Smooth muscle cell (in vitro differentiated cells): ENCODE measurements around the gene CCR2. TPM values are rescaled to one million over a fixed set of nuclear protein-coding genes. Genes with fewer than 3 reads are reported as not detected.
A peak's percentile ranks its signal among the peaks of the same experiment; 100 is the strongest.

ENCODE experiments used
- DNase-seq: peaks from one replicate; lab custom pipeline; 2025; ENCODE audit not compliant: unreplicated experiment; lab: John Stamatoyannopoulos, UW
- H2AFZ ChIP-seq: fragments of 200-600 bp; sonication (generic); 2 replicates; pipeline ENCODE4 v1.6.0; 2016; ENCODE audit warnings: antibody characterized with exemption, low read depth, mild to moderate bottlenecking
- H3F3A ChIP-seq: fragments of 200-600 bp; sonication (generic); 2 replicates; pipeline ENCODE4 v1.6.0; 2017; ENCODE audit warnings: antibody characterized with exemption, low read depth
- H3K27ac ChIP-seq: fragments of 200-600 bp; sonication (generic); 2 replicates; pipeline ENCODE4 v1.5.1; 2016; ENCODE audit warnings: low read depth, mild to moderate bottlenecking
- H3K27me3 ChIP-seq: fragments of 200-600 bp; sonication (generic); 2 replicates; pipeline ENCODE4 v1.6.1; 2016; ENCODE audit warnings: low read depth, mild to moderate bottlenecking
- H3K36me3 ChIP-seq: fragments of 200-600 bp; sonication (generic); 2 replicates; pipeline ENCODE4 v1.5.1; 2016; ENCODE audit warnings: low read depth
- H3K4me1 ChIP-seq: fragments of 200-600 bp; sonication (generic); 2 replicates; pipeline ENCODE4 v1.5.1; 2016; ENCODE audit warnings: low read depth
- H3K4me2 ChIP-seq: fragments of 200-600 bp; sonication (generic); 2 replicates; pipeline ENCODE4 v1.6.0; 2016; ENCODE audit warnings: mild to moderate bottlenecking
- H3K4me3 ChIP-seq: fragments of 200-600 bp; sonication (generic); 2 replicates; pipeline ENCODE4 v1.5.1; 2016; ENCODE audit warnings: mild to moderate bottlenecking
- H3K79me2 ChIP-seq: fragments of 200-600 bp; sonication (generic); 2 replicates; pipeline ENCODE4 v1.6.0; 2016; ENCODE audit warnings: low read depth, mild to moderate bottlenecking
- H3K9ac ChIP-seq: fragments of 200-600 bp; sonication (generic); 2 replicates; pipeline ENCODE4 v1.6.0; 2016; ENCODE audit warnings: low read depth
- H3K9me3 ChIP-seq: fragments of 200-600 bp; sonication (generic); replicated peaks from 2 replicates; pipeline ENCODE4 v1.5.1; 2016; ENCODE audit warnings: low read depth
- H4K20me1 ChIP-seq: fragments of 200-600 bp; sonication (generic); 2 replicates; pipeline ENCODE4 v1.6.0; 2016; ENCODE audit warnings: low read depth
- CTCF ChIP-seq: fragments of 200-600 bp; sonication (generic); IDR thresholded peaks from 2 replicates; pipeline ENCODE4 v1.5.1; 2017; ENCODE audit warnings: borderline replicate concordance, mild to moderate bottlenecking, antibody characterized with exemption; ENCODE audit not compliant: insufficient read depth, poor library complexity, severe bottlenecking
- WGBS: methylation state at CpG from one replicate; pipeline ENCODE4 v1.1.7; 2016; ENCODE audit warnings: low lambda C conversion rate; 5-methylcytosine and 5-hydroxymethylcytosine counted together
- polyA plus RNA-seq: library from polyadenylated mRNA; unstranded; fragments of >200 nt; fragmentation: Nextera tagmentation; extraction: Ambion mirVana; gene quantifications from 2 replicates; pipeline ENCODE4 v1.2.1, GENCODE V29; 2016
- total RNA-seq: library from RNA; depleted of rRNA; stranded (reverse); fragments of >200 nt; gene quantifications from 2 replicates; pipeline ENCODE4 v1.2.3, GENCODE V29; 2014

Gene CCR2
- total and polyA plus RNA-seq, 2 experiments from 2014 or later, result not detected

GRCh38 chr3:46378426-46378942 is 24.6 kb downstream of the CCR2 start:
- H3F3A ChIP-seq, result no peaks in the 10 kb centered on the region
- peak; percentile 79 for TF ChIP-seq CTCF
- no peaks in the 10 kb centered on the region for H4K20me1 ChIP-seq
- H3K9me3 ChIP-seq, result no peaks in the 10 kb centered on the region
- WGBS, result 47% methylated on average over 8 of the region's 8 CpGs
- no peaks in the 10 kb centered on the region for H3K4me1 ChIP-seq
- no peak overlapping the region for H3K4me2 ChIP-seq
- H3K9ac ChIP-seq, result no peak overlapping the region
- H3K27ac ChIP-seq, result no peak overlapping the region
- no peaks in the 10 kb centered on the region for H3K79me2 ChIP-seq
- no peaks in the 10 kb centered on the region for H3K36me3 ChIP-seq
- H3K4me3 ChIP-seq, result no peak overlapping the region
- H2AFZ ChIP-seq, result no peak overlapping the region
- peaks cover 45% of the 10 kb centered on the region for H3K27me3 ChIP-seq
- no peak for DNase-seq

GRCh38 chr3:46380471-46381221 is 26.7 kb downstream of the CCR2 start:
- Histone ChIP-seq H3K27me3 (peaks cover 33% of the 10 kb centered on the region), H3K4me1 (no peaks in the 10 kb centered on the region), H3K36me3 (no peaks in the 10 kb centered on the region), H3K4me2 (no peak overlapping the region), H3K9ac (no peak overlapping the region), H2AFZ (no peak overlapping the region), H4K20me1 (no peaks in the 10 kb centered on the region), H3K27ac (no peak overlapping the region), H3F3A (no peaks in the 10 kb centered on the region), H3K4me3 (no peak overlapping the region), H3K9me3 (no peaks in the 10 kb centered on the region), H3K79me2 (no peaks in the 10 kb centered on the region)
- WGBS, result 83% methylated on average over 8 of the region's 8 CpGs
- no peak for DNase-seq
- TF ChIP-seq CTCF, result no peak

GRCh38 chr3:46381625-46382024 is 27.7 kb downstream of the CCR2 start:
- Histone ChIP-seq H3K9ac (no peak overlapping the region), H3K4me3 (no peak overlapping the region), H4K20me1 (no peaks in the 10 kb centered on the region), H3K4me1 (no peaks in the 10 kb centered on the region), H3K36me3 (no peaks in the 10 kb centered on the region), H3K27me3 (peaks cover 23% of the 10 kb centered on the region), H3K9me3 (no peaks in the 10 kb centered on the region), H3K4me2 (no peak overlapping the region), H3K27ac (no peak overlapping the region), H3F3A (no peaks in the 10 kb centered on the region), H2AFZ (no peak overlapping the region), H3K79me2 (no peaks in the 10 kb centered on the region)
- DNase-seq, result no peak
- WGBS, result 46% methylated on average over 3 of the region's 3 CpGs
- no peak for TF ChIP-seq CTCF
